IPS-20b (cell line): ENCODE measurements around the gene SLC36A2.

Experiments used
- H3K27ac ChIP-seq: one replicate; pipeline ENCODE4 v1.5.1; 2013; ENCODE audit warnings: low read length
- H3K27me3 ChIP-seq: 2 replicates; pipeline ENCODE4 v1.6.1; 2013; ENCODE audit warnings: mild to moderate bottlenecking, low read length, inconsistent platforms; ENCODE audit not compliant: insufficient read depth
- H3K36me3 ChIP-seq: 2 replicates; pipeline ENCODE4 v1.6.1; 2013; ENCODE audit warnings: low read depth, mild to moderate bottlenecking, inconsistent platforms, low read length, moderate library complexity; ENCODE audit not compliant: insufficient read depth
- H3K4me1 ChIP-seq: 2 replicates; pipeline ENCODE4 v1.6.1; 2013; ENCODE audit warnings: mild to moderate bottlenecking, control low read depth, inconsistent platforms, low read length, moderate library complexity; ENCODE audit not compliant: insufficient read depth
- H3K4me3 ChIP-seq: 2 replicates; pipeline ENCODE4 v1.5.1; 2013; ENCODE audit warnings: mild to moderate bottlenecking, low read length, inconsistent platforms
- H3K9ac ChIP-seq: 2 replicates; pipeline ENCODE4 v1.6.1; 2013; ENCODE audit warnings: low read depth, mild to moderate bottlenecking, inconsistent platforms, low read length, moderate library complexity
- H3K9me3 ChIP-seq: 2 replicates; pipeline ENCODE4 v1.6.1; 2013; ENCODE audit warnings: mild to moderate bottlenecking, low read depth, low read length, inconsistent platforms; ENCODE audit not compliant: insufficient read depth

SLC36A2 gene

DNA sequence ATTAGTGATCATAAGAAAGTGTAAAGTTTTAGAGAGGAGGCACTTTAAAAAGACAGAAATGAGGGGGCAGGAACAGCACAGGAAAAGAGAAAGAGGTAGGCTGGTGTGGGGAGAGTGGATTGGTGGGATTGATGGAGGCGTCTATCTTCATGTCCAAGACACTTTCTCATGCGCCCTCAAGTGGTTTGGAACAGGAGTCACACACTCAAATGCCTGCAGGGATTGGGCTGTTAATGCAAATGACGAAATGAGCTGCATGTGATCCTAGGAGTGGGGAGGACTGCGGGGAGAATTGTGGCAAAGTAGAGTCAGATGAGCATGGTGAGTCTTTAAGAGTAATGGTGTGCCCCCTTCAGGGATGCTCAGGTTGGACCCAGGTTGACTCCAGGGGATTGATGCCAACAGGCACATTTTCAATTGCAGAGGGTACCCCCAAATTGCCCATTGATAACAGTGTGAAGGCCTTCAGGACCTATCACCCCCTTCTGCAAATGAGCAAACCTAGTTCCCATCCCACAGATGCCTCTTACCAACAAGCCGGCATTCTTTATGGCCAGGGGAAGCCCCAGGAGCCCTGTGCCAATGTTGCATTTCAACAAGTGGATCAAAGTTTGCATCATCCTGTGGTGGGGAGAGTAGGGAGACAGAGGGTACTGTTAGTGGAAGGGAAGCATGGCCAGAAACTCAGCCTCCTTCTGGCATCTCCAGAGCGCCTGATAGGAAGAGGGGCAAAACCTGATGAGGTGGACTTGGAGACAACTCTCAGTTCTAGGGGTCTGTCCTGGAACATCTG, 49.1 kb downstream of the SLC36A2 start:
- Histone ChIP-seq H3K9me3 (no peaks in the 10 kb centered on the region), H3K4me3 (no peak overlapping the region), H3K9ac (no peak overlapping the region), H3K4me1 (no peaks in the 10 kb centered on the region), H3K36me3 (no peaks in the 10 kb centered on the region), H3K27ac (no peak overlapping the region), H3K27me3 (no peaks in the 10 kb centered on the region)

DNA sequence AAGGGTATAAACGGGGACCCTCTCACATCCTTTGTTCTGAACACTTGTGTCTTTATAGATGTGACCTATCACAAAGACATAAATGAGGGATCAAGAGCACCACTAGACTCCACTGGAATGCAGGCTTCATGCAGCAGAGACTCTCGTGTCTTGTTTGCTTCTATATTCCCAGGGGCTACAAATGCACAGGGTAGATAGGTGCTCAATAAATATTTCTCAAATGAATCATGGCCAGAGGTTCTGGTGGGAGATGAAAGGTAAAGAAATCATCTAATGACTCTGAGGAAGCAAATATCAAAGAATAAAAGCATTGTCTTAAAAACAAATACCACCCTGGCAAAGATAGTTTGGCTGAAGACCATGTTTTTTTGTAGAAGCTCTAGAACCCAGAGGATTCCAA, 50.4 kb downstream of the SLC36A2 start:
- H3K27ac ChIP-seq: no peak overlapping the region
- H3K4me1 ChIP-seq: no peaks in the 10 kb centered on the region
- no peaks in the 10 kb centered on the region for H3K36me3 ChIP-seq
- no peak overlapping the region for H3K9ac ChIP-seq
- H3K4me3 ChIP-seq: no peak overlapping the region
- no peaks in the 10 kb centered on the region for H3K27me3 ChIP-seq
- H3K9me3 ChIP-seq: no peaks in the 10 kb centered on the region

DNA sequence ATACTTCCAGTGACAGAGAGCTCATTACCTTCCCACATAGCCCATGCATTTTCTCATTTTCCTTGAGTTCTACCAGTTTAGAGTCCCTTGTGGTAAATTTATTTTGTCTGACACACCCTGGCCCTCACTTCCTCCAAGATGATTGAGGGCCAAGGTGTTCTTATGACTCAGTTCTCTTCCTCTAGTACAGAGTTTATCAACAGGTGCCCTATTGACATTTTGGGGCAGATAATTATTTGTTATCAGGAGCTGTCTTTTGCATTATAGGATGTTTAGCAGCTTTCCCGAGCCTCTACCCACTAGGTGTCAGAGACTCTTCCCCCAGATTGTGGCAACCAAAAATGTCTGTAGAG, 50.9 kb downstream of the SLC36A2 start:
- Histone ChIP-seq H3K9ac (no peak overlapping the region), H3K4me1 (no peaks in the 10 kb centered on the region), H3K27me3 (no peaks in the 10 kb centered on the region), H3K9me3 (no peaks in the 10 kb centered on the region), H3K4me3 (no peak overlapping the region), H3K36me3 (no peaks in the 10 kb centered on the region), H3K27ac (no peak overlapping the region)

DNA sequence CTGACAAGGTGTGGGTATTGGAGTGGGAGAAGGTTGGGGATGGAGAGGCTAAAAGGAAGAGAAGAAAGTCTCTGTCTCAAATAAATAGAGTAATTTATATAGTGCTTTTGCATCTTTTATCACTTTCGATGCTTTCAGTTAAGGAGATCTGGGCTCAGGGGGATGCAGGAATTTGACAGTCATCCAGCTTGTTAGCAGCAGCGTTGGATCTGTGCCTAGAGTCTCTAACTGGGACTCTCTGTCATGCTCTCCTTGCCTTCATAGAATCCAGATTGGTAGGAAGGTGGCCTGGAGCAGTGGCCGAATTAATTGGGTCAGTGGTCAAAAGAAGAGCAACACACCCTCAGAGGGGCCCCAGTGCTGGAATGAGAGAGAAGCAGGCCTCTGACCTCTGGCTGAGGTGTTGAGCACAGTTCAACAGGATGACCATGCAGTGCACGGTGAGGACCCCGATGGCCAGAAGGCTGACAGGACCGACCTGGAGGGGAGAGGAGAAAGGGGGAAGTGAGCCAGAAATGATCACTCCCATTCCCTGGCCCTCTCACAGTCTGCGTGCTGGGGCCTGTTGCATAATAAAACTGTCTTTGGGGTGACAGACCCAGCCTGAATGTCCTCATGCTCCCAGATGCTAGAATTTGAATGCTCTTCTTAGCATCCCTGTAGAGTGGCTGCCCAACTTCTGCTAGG, 51.4 kb downstream of the SLC36A2 start:
- Histone ChIP-seq H3K4me3 (no peak overlapping the region), H3K4me1 (no peaks in the 10 kb centered on the region), H3K27ac (no peak overlapping the region), H3K9ac (no peak overlapping the region), H3K36me3 (no peaks in the 10 kb centered on the region), H3K9me3 (no peaks in the 10 kb centered on the region), H3K27me3 (no peaks in the 10 kb centered on the region)

DNA sequence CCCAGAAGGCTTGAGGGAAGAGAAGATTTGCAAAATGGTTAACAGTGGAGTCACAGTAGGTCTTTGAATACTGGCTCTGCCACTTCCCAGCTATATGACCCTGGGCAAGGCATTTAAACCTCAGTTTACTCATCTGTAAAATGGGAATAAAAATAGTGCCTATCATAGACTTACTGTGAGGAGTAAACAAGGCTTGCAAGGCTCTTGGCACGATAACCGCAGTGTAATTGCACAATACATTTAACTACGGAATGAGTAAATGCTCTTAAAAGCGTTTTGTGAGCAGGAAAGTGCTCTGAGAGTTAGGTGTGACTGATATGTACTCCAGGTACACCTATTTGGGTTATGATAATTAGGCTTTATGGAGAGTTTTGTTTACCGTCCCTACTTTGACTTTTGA, 52.2 kb downstream of the SLC36A2 start:
- Histone ChIP-seq H3K4me1 (no peaks in the 10 kb centered on the region), H3K27me3 (no peaks in the 10 kb centered on the region), H3K9ac (no peak overlapping the region), H3K9me3 (no peaks in the 10 kb centered on the region), H3K27ac (no peak overlapping the region), H3K36me3 (no peaks in the 10 kb centered on the region), H3K4me3 (no peak overlapping the region)

DNA sequence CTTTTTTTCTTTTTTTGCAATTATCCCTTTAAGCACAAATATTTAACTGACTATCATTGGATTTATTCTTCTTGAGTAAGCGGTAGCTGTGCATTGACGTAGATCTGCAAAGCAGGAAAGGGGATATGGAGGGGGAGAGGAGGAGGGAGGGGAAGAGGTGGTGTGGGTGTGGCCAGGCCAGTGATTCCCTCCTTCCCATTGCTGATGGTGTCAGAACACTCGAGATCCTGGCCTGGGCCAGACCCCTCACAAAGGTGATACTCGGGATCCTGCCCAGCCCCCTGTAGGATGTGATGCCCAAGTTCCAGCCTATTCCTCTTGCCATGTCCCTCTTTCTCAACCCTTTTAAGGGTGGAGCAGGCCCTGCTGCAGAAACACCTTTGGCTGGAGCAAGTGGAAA, 53.7 kb downstream of the SLC36A2 start:
- H3K27me3 ChIP-seq: no peaks in the 10 kb centered on the region
- H3K4me3 ChIP-seq: no peak overlapping the region
- H3K36me3 ChIP-seq: no peaks in the 10 kb centered on the region
- H3K4me1 ChIP-seq: no peaks in the 10 kb centered on the region
- H3K9me3 ChIP-seq: no peaks in the 10 kb centered on the region
- no peak overlapping the region for H3K27ac ChIP-seq
- no peak overlapping the region for H3K9ac ChIP-seq

DNA sequence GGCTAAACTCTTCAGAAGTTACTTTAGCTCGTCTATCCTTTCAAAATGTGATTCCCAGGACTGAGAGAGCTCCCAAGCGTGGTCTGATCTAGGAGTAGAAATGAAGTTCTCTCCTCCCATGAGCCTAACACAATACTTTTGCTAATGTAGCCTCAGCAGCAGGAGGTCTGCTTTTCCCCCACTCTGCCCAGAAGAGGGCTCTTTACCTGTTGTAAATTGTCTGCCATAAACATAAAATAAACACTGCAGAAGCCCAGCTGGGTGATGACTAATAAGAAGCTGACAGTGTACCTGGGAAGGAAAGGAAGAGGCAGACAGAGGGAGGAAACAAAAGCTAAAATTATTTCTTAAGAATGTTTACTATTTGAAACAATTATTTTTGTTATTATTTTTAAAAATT, 59.2 kb downstream of the SLC36A2 start:
- Histone ChIP-seq H3K4me3 (no peak overlapping the region), H3K36me3 (no peaks in the 10 kb centered on the region), H3K27me3 (no peaks in the 10 kb centered on the region), H3K27ac (no peak overlapping the region), H3K9me3 (no peaks in the 10 kb centered on the region), H3K4me1 (no peaks in the 10 kb centered on the region), H3K9ac (no peak overlapping the region)

DNA sequence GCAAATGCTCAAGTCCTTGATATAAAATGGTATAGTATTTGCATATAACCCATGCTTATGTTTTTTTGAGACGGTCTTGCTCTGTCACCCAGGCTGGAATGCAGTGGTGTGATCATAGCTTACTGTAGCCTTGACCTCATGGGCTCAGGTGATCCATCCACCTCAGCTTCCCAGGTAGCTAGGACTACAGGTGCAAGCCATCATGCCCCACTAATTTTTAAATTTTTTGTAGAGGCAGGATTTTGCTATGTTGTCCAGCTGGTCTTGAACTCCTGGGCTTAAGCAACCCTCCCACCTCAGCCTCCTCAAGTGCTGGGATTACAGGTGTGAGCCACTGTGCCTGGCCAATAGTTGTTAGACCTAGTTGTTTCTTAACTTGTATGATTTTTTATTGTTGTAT, 61.1 kb downstream of the SLC36A2 start:
- Histone ChIP-seq H3K27ac (no peak overlapping the region), H3K27me3 (no peaks in the 10 kb centered on the region), H3K4me1 (no peaks in the 10 kb centered on the region), H3K9ac (no peak overlapping the region), H3K9me3 (no peaks in the 10 kb centered on the region), H3K36me3 (no peaks in the 10 kb centered on the region), H3K4me3 (no peak overlapping the region)

DNA sequence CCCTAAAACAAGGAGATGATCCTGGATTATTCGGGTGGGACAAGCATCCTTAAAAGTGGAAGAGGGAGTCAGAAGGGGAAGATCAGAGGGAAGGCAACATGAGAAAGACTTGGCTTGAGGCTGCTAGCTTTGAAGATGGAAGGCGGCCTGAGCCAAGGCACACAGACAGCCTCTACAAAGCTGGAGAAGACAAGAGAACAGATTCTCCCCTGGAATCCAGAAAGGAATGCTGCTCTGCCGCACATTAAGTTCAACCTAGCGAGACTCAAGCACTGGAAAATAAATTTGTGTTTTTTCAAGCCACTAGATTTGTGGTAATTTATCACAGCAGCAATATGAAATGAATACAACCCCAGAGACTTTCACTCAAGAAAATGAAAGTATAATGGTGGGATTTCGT, 61.7 kb downstream of the SLC36A2 start:
- no peaks in the 10 kb centered on the region for H3K4me1 ChIP-seq
- H3K27ac ChIP-seq: no peak overlapping the region
- H3K9ac ChIP-seq: no peak overlapping the region
- H3K4me3 ChIP-seq: no peak overlapping the region
- no peaks in the 10 kb centered on the region for H3K27me3 ChIP-seq
- H3K9me3 ChIP-seq: no peaks in the 10 kb centered on the region
- no peaks in the 10 kb centered on the region for H3K36me3 ChIP-seq

DNA sequence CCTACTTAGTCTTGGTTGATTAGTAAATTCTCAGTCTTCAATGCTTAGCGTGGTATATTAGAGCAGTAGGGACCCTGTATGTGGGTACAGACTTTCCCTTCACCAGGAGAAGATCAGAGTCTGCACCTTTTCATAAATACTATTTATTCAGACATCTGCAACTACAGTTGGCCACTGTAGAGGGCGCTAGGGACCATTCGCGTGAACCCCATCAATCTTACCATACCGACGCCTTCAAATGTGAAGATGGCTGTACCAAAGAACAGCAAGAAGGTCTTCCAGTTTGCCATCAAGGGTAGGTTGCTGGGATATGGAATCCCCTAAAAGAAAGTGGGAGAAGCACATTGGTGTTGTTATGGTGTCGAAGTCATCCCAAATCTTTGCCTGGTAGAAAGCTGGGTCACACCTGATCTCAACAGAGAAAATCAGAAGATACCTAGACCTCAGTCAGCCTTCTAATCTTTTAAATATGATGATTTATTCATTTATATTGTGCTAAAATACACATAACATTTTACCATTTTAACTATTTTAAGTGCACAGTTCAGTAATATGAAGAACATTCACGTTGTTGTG, 62.9 kb downstream of the SLC36A2 start:
- H3K9me3 ChIP-seq: no peaks in the 10 kb centered on the region
- no peak overlapping the region for H3K4me3 ChIP-seq
- no peak overlapping the region for H3K27ac ChIP-seq
- no peak overlapping the region for H3K9ac ChIP-seq
- no peaks in the 10 kb centered on the region for H3K27me3 ChIP-seq
- H3K36me3 ChIP-seq: no peaks in the 10 kb centered on the region
- no peaks in the 10 kb centered on the region for H3K4me1 ChIP-seq

DNA sequence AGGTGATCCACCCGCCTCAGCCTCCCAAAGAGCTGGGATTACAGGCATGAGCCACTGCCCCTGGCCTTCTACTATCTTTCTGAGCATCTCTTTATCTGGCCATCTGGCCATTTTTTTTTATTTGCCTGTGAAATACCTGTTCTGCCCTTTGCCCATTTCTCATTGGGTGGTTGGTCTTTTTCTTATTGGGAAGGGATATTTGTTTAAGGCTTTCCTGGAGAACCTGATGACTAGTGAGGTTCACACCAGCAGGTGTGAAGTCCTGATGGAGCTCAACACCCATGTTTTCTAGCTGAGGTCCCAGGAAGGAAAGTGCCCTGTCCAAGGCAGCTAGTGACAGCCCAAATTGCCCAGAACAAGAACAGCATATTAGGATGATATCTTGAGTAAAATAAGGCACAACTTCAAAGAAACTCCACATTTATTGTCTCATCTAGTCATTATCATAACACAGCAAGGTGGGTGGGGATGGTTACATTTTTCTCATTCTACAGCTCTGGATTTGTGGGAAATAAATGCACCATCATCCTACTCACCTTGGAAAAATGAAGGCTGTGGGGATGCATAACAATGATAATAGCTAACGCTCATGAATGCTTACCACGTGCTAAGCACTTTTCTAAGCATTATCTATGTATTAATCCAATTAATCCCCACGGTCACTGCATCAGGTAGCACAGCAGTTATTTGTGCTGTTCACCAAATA, 64.1 kb downstream of the SLC36A2 start:
- no peaks in the 10 kb centered on the region for H3K36me3 ChIP-seq

More for the DNA sequence above, 64.1 kb downstream of the SLC36A2 start:
- no peaks in the 10 kb centered on the region for H3K27me3 ChIP-seq
- no peak overlapping the region for H3K27ac ChIP-seq
- H3K9ac ChIP-seq: no peak overlapping the region
- H3K9me3 ChIP-seq: no peaks in the 10 kb centered on the region
- H3K4me1 ChIP-seq: no peaks in the 10 kb centered on the region
- no peak overlapping the region for H3K4me3 ChIP-seq
